Astrocyte (in vitro differentiated cells and primary cell): ENCODE measurements around the gene FXR2. TPM values are rescaled to one million over a fixed set of nuclear protein-coding genes. Genes with fewer than 3 reads are reported as not detected.
A peak's percentile ranks its signal among the peaks of the same experiment; 100 is the strongest.

Experiments used
- DNase-seq: peaks from one replicate; pipeline ENCODE4 v3.0.0-alpha.2; 2010; ENCODE audit warnings: low read depth
- FAIRE-seq: peaks from 2 replicates; lab custom pipeline; 2011; peaks lifted over from hg19 to GRCh38; lab: Jason Lieb, UNC
- H2AFZ ChIP-seq: 2 replicates; pipeline ENCODE4 v1.6.0; 2012; ENCODE audit warnings: low read depth, low read length, inconsistent platforms
- H3K27ac ChIP-seq: 2 replicates; pipeline ENCODE4 v1.5.1; 2011; ENCODE audit warnings: low read depth, low read length, inconsistent platforms
- H3K27me3 ChIP-seq: 2 replicates; pipeline ENCODE4 v1.6.0; 2011; ENCODE audit warnings: low read length, inconsistent platforms; ENCODE audit not compliant: insufficient read depth
- H3K36me3 ChIP-seq: 2 replicates; pipeline ENCODE4 v1.5.1; 2011; ENCODE audit warnings: low read length, inconsistent platforms; ENCODE audit not compliant: insufficient read depth
- H3K4me1 ChIP-seq: 2 replicates; pipeline ENCODE4 v1.5.1; 2011; ENCODE audit warnings: low read length, inconsistent platforms; ENCODE audit not compliant: insufficient read depth
- H3K4me2 ChIP-seq: 2 replicates; pipeline ENCODE4 v1.6.0; 2012; ENCODE audit warnings: low read length, inconsistent platforms
- H3K4me3 ChIP-seq: 2 replicates; pipeline ENCODE4 v1.5.1; 2011; ENCODE audit warnings: low read depth, mild to moderate bottlenecking, low read length, inconsistent platforms; ENCODE audit not compliant: insufficient read depth
- H3K79me2 ChIP-seq: 2 replicates; pipeline ENCODE4 v1.6.0; 2012; ENCODE audit warnings: mild to moderate bottlenecking, low read length, inconsistent platforms; ENCODE audit not compliant: insufficient read depth
- H3K9ac ChIP-seq: 2 replicates; pipeline ENCODE4 v1.6.0; 2012; ENCODE audit warnings: mild to moderate bottlenecking, low read length, inconsistent platforms
- H3K9me3 ChIP-seq: 2 replicates; pipeline ENCODE4 v1.5.1; 2012; ENCODE audit warnings: low read depth, mild to moderate bottlenecking, low read length, inconsistent platforms; ENCODE audit not compliant: insufficient read depth
- H4K20me1 ChIP-seq: 2 replicates; pipeline ENCODE4 v1.6.0; 2012; ENCODE audit warnings: low read length, inconsistent platforms; ENCODE audit not compliant: insufficient read depth
- H3K27ac Mint-ChIP-seq: one replicate; pipeline ENCODE4 v1.8.0; 2021; ENCODE audit warnings: mild to moderate bottlenecking, mixed read lengths; ENCODE audit not compliant: unreplicated experiment
- H3K27me3 Mint-ChIP-seq: one replicate; pipeline ENCODE4 v1.8.0; 2021; ENCODE audit warnings: low read depth, mixed read lengths; ENCODE audit not compliant: unreplicated experiment
- H3K36me3 Mint-ChIP-seq: one replicate; pipeline ENCODE4 v1.8.0; 2021; ENCODE audit warnings: low read depth, mixed read lengths; ENCODE audit not compliant: unreplicated experiment
- H3K4me1 Mint-ChIP-seq: one replicate; pipeline ENCODE4 v1.8.0; 2021; ENCODE audit warnings: low read depth, mixed read lengths; ENCODE audit not compliant: unreplicated experiment
- H3K4me3 Mint-ChIP-seq: one replicate; pipeline ENCODE4 v1.8.0; 2021; ENCODE audit warnings: mild to moderate bottlenecking, moderate library complexity, mixed read lengths; ENCODE audit not compliant: unreplicated experiment
- H3K9me3 Mint-ChIP-seq: one replicate; pipeline ENCODE4 v1.8.0; 2021; ENCODE audit warnings: mild to moderate bottlenecking, mixed read lengths; ENCODE audit not compliant: unreplicated experiment
- EZH2 ChIP-seq: IDR thresholded peaks from 2 replicates; pipeline ENCODE4 v1.6.1; 2012; ENCODE audit warnings: mild to moderate bottlenecking, low read length, inconsistent platforms; ENCODE audit not compliant: insufficient read depth
- total RNA-seq: library from RNA; stranded (reverse); gene quantifications from 2 replicates; pipeline ENCODE4 v1.2.1, GENCODE V29; 2021
- TF ChIP-seq, protein P1 (sequence below): IDR thresholded peaks from 2 replicates; pipeline ENCODE4 v1.5.1; 2011; ENCODE audit warnings: low read depth, mild to moderate bottlenecking, inconsistent platforms, low read length, moderate library complexity; ENCODE audit not compliant: insufficient read depth

FXR2 gene
- total RNA-seq, 1 donor from 2014 or later = 60.2 TPM

DNA sequence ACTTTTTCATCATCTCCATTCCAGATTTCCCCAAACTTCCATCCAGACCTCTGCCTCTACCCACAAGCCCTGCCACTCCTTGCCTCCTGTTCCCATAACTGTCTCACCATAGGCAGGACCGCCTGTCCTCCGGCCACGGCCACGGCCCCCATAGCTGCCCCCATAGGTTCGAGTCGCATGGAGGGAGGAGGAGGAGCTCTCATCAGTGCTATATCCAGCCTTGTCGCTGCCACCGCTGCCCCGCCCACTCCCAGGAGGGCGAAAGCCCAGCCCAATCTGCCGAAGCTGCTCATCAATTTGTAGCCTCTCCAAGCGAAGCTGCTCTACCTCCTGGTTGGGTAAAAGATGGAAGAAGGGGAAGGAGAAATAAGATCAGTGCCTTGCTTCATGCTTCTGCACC lies 21.4 kb downstream of the FXR2 start:
- H3K9me3 Mint-ChIP-seq = no peaks in the 10 kb centered on the region
- H3K4me3 Mint-ChIP-seq = no peak overlapping the region
- FAIRE-seq (no peak), DNase-seq (no peak)
- peaks cover 19% of the 10 kb centered on the region for H3K4me1 Mint-ChIP-seq
- Histone ChIP-seq H3K4me3 (no peak overlapping the region), H3K79me2 (peaks cover 19% of the 10 kb centered on the region), H3K27ac (no peak overlapping the region), H3K36me3 (peaks cover 44% of the 10 kb centered on the region), H3K27me3 (no peaks in the 10 kb centered on the region), H3K4me2 (no peak overlapping the region), H3K4me1 (peaks cover 30% of the 10 kb centered on the region), H4K20me1 (peaks cover 37% of the 10 kb centered on the region), H3K9ac (no peak overlapping the region), H2AFZ (no peak overlapping the region), H3K9me3 (no peaks in the 10 kb centered on the region)
- H3K36me3 Mint-ChIP-seq = peaks cover 30% of the 10 kb centered on the region
- peak overlapping the region; percentile 87 for H3K27ac Mint-ChIP-seq
- H3K27me3 Mint-ChIP-seq = no peaks in the 10 kb centered on the region
- TF ChIP-seq, protein P1, sequence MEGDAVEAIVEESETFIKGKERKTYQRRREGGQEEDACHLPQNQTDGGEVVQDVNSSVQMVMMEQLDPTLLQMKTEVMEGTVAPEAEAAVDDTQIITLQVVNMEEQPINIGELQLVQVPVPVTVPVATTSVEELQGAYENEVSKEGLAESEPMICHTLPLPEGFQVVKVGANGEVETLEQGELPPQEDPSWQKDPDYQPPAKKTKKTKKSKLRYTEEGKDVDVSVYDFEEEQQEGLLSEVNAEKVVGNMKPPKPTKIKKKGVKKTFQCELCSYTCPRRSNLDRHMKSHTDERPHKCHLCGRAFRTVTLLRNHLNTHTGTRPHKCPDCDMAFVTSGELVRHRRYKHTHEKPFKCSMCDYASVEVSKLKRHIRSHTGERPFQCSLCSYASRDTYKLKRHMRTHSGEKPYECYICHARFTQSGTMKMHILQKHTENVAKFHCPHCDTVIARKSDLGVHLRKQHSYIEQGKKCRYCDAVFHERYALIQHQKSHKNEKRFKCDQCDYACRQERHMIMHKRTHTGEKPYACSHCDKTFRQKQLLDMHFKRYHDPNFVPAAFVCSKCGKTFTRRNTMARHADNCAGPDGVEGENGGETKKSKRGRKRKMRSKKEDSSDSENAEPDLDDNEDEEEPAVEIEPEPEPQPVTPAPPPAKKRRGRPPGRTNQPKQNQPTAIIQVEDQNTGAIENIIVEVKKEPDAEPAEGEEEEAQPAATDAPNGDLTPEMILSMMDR = no peak
- TF ChIP-seq EZH2 = no peak

DNA sequence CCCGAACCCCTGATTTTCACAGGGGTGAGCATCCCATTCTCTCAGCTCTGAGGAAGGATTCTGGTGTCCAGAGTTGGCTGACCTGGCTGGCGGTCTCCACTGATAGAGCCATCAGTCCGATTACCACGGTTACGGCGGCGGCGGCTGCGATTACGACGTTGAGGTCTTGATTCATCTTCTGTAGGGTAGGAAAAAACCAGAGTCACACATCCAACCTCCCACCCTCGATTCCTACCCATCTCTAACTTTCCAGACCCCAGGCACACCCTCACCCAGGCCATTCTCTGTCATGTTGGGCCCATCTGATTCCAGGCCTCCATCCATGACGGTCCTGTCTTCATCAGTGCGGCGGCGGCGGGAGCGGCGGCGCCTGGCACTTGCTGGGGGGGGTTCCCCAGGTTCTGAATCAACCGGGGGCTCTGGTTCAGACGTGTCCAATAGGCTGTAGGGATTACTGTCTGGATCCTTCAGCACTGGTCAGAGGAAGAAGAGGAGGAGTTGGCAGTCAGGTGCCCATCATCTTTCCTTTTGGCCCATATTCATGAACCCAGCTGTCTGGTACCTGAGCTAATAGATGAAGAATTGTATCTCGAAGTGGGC lies 22.2 kb downstream of the FXR2 start:
- peak overlapping the region; percentile 20 for H3K27ac Mint-ChIP-seq
- Histone ChIP-seq H3K9me3 (no peaks in the 10 kb centered on the region), H3K9ac (no peak overlapping the region), H3K79me2 (peaks cover 20% of the 10 kb centered on the region), H4K20me1 (peaks cover 44% of the 10 kb centered on the region), H3K27me3 (no peaks in the 10 kb centered on the region), H3K36me3 (peaks cover 44% of the 10 kb centered on the region), H3K4me3 (no peak overlapping the region), H3K4me2 (no peak overlapping the region), H2AFZ (no peak overlapping the region), H3K4me1 (peaks cover 38% of the 10 kb centered on the region), H3K27ac (no peak overlapping the region)
- H3K4me3 Mint-ChIP-seq = peak overlapping the region; percentile 54
- H3K4me1 Mint-ChIP-seq = peaks cover 27% of the 10 kb centered on the region
- no peak for FAIRE-seq
- no peaks in the 10 kb centered on the region for H3K27me3 Mint-ChIP-seq
- no peak for DNase-seq
- H3K36me3 Mint-ChIP-seq = peaks cover 30% of the 10 kb centered on the region
- H3K9me3 Mint-ChIP-seq = no peaks in the 10 kb centered on the region
- TF ChIP-seq, protein P1 = no peak
- TF ChIP-seq EZH2 = no peak

DNA sequence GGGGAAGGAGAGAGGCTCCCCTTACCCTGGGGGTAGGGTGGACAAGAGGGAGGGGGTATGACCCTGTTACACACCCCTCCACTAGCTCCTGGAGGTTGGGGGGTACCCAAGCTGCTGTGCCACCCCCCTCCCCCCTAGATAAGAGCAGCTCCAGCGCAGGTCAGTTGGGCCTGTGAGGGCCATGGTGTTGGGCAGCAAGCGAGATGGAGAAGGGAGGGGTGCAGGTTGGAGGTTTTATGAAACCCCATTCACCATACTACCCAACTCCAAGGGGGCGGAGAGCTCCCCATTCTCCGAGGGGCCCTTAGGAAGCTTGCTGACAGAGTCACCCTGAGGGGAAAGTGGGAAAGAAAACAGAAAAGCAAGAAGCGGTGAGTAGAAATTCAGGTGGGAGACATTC lies 23.1 kb downstream of the FXR2 start:
- Histone ChIP-seq H3K27me3 (no peaks in the 10 kb centered on the region), H3K79me2 (peaks cover 21% of the 10 kb centered on the region), H3K4me3 (no peak overlapping the region), H3K27ac (no peak overlapping the region), H2AFZ (no peak overlapping the region), H3K36me3 (peaks cover 38% of the 10 kb centered on the region), H3K4me2 (no peak overlapping the region), H4K20me1 (peaks cover 45% of the 10 kb centered on the region), H3K9ac (peak overlapping the region; percentile 76), H3K9me3 (no peaks in the 10 kb centered on the region), H3K4me1 (peaks cover 46% of the 10 kb centered on the region)
- no peak overlapping the region for H3K4me3 Mint-ChIP-seq
- no peaks in the 10 kb centered on the region for H3K27me3 Mint-ChIP-seq
- no peak for DNase-seq
- TF ChIP-seq, protein P1 = no peak
- TF ChIP-seq EZH2 = no peak
- FAIRE-seq = no peak
- peak overlapping the region; percentile 85 for H3K27ac Mint-ChIP-seq
- H3K4me1 Mint-ChIP-seq = peaks cover 36% of the 10 kb centered on the region
- no peaks in the 10 kb centered on the region for H3K9me3 Mint-ChIP-seq
- H3K36me3 Mint-ChIP-seq = peaks cover 30% of the 10 kb centered on the region
